HepG2 (cell line): ENCODE data around the gene DENND4B. TPM values are rescaled to one million over a fixed set of nuclear protein-coding genes. Genes with fewer than 3 reads are reported as not detected.

Experiments
- ADNP ChIP-seq: sonication (generic); formaldehyde crosslinking; IDR thresholded peaks from 2 replicates; pipeline ENCODE4 v1.4.0; 2020; ENCODE audit warnings: missing genetic modification reagents
- ATF3 ChIP-seq: sonication (generic); formaldehyde crosslinking; IDR thresholded peaks from 2 replicates; pipeline ENCODE4 v1.4.0; 2020; ENCODE audit warnings: missing genetic modification reagents
- ATRX ChIP-seq: sonication (generic); formaldehyde crosslinking; IDR thresholded peaks from 2 replicates; pipeline ENCODE4 v1.4.0; 2020; ENCODE audit warnings: missing genetic modification reagents, borderline replicate concordance
- FOXA1 ChIP-seq, 2 experiments: fragments of 450-650 bp in 1 of 2; sonication (generic) in 1 of 2; formaldehyde crosslinking in 1 of 2; IDR thresholded peaks; 2 replicates each; pipeline versions ENCODE4 v1.4.0 to v1.6.1; 2016 to 2020; ENCODE audit warnings: missing genetic modification reagents in 1 of 2
- HOXA3 ChIP-seq: sonication (generic); formaldehyde crosslinking; IDR thresholded peaks from 2 replicates; pipeline ENCODE4 v1.5.0; 2020; ENCODE audit warnings: missing genetic modification reagents
- JARID2 ChIP-seq: sonication (generic); formaldehyde crosslinking; IDR thresholded peaks from 2 replicates; pipeline ENCODE4 v1.8.1; 2023; ENCODE audit warnings: missing genetic modification reagents, inconsistent platforms; ENCODE audit not compliant: insufficient replicate concordance
- KDM4B ChIP-seq: sonication (generic); formaldehyde crosslinking; IDR thresholded peaks from 2 replicates; pipeline ENCODE4 v1.4.0; 2020; ENCODE audit warnings: missing genetic modification reagents
- NCOR1 ChIP-seq: fragments of 200-600 bp; sonication (generic); IDR thresholded peaks from 2 replicates; pipeline ENCODE4 v1.7.0; 2017; ENCODE audit warnings: antibody characterized with exemption, low read length, borderline replicate concordance
- PTBP1 ChIP-seq: fragments of 200-400 bp; formaldehyde crosslinking; IDR thresholded peaks from 2 replicates; pipeline ENCODE4 v1.6.1; 2018; ENCODE audit warnings: low read length, low read depth; ENCODE audit not compliant: poor library complexity, severe bottlenecking
- RAD21 ChIP-seq: fragments of 450-650 bp; formaldehyde crosslinking; IDR thresholded peaks from 2 replicates; pipeline ENCODE4 v1.5.0; 2020; ENCODE audit warnings: mild to moderate bottlenecking
- REXO4 ChIP-seq: sonication (generic); formaldehyde crosslinking; IDR thresholded peaks from 2 replicates; pipeline ENCODE4 v1.8.0; 2022; ENCODE audit warnings: missing genetic modification reagents, mild to moderate bottlenecking, borderline replicate concordance
- SIN3B ChIP-seq: fragments of 150-350 bp; IDR thresholded peaks from 2 replicates; pipeline ENCODE4 v1.6.1; 2014; ENCODE audit warnings: low read length
- SP2 ChIP-seq: sonication (generic); formaldehyde crosslinking; IDR thresholded peaks from 2 replicates; pipeline ENCODE4 v1.5.1; 2020; ENCODE audit warnings: mild to moderate bottlenecking, missing genetic modification reagents
- SUZ12 ChIP-seq: fragments of 150-350 bp; IDR thresholded peaks from 2 replicates; pipeline ENCODE4 v1.6.1; 2014; ENCODE audit warnings: low read depth, low read length
- TCF12 ChIP-seq, 2 experiments: fragments of 450-650 bp in 1 of 2; sonication (generic) in 1 of 2; formaldehyde crosslinking in 1 of 2; IDR thresholded peaks; 2 replicates each; pipeline versions ENCODE4 v1.6.1 to v1.8.0; 2017 to 2022; ENCODE audit warnings: antibody characterized with exemption in 1 of 2, mild to moderate bottlenecking in 1 of 2, missing genetic modification reagents in 1 of 2, moderate library complexity in 1 of 2
- U2AF1 ChIP-seq: fragments of 200-400 bp; formaldehyde crosslinking; optimal IDR thresholded peaks from 2 replicates; pipeline ENCODE3; 2017; ENCODE audit warnings: mild to moderate bottlenecking, low read depth, low read length
- YY1 ChIP-seq: IDR thresholded peaks from 2 replicates; pipeline ENCODE4 v1.6.1; 2011; ENCODE audit warnings: low read length, low read depth, moderate library complexity, mild to moderate bottlenecking; ENCODE audit not compliant: insufficient read depth, insufficient replicate concordance
- ZBTB1 ChIP-seq: sonication (generic); formaldehyde crosslinking; IDR thresholded peaks from 2 replicates; pipeline ENCODE4 v1.4.0; 2020; ENCODE audit warnings: missing genetic modification reagents, borderline replicate concordance
- ZBTB37 ChIP-seq: sonication (generic); formaldehyde crosslinking; IDR thresholded peaks from 2 replicates; pipeline ENCODE4 v1.4.0; 2020; ENCODE audit warnings: mild to moderate bottlenecking, missing genetic modification reagents
- ZFP1 ChIP-seq: IDR thresholded peaks from 2 replicates; pipeline ENCODE4 v1.6.1; 2016
- ZNF275 ChIP-seq: sonication (generic); formaldehyde crosslinking; IDR thresholded peaks from 2 replicates; pipeline ENCODE4 v1.8.0; 2022; ENCODE audit warnings: missing genetic modification reagents, mild to moderate bottlenecking, inconsistent platforms, borderline replicate concordance
- ZNF280B ChIP-seq: sonication (generic); formaldehyde crosslinking; IDR thresholded peaks from 2 replicates; pipeline ENCODE4 v1.5.0; 2020; ENCODE audit warnings: missing genetic modification reagents, mild to moderate bottlenecking, borderline replicate concordance
- ZNF597 ChIP-seq: sonication (generic); formaldehyde crosslinking; IDR thresholded peaks from 2 replicates; pipeline ENCODE4 v1.5.0; 2020; ENCODE audit warnings: missing genetic modification reagents
- ZNF670 ChIP-seq: sonication (generic); formaldehyde crosslinking; IDR thresholded peaks from 2 replicates; pipeline ENCODE4 v1.8.0; 2022; ENCODE audit warnings: mild to moderate bottlenecking, missing genetic modification reagents, borderline replicate concordance
- ZNF788 ChIP-seq: sonication (generic); formaldehyde crosslinking; IDR thresholded peaks from 2 replicates; pipeline ENCODE4 v1.5.0; 2020; ENCODE audit warnings: mild to moderate bottlenecking, missing genetic modification reagents, borderline replicate concordance
- polyA plus RNA-seq, 8 experiments: library from polyadenylated mRNA; depleted of rRNA in 3 of 8; stranded (reverse) in 7 of 8; unstranded in 1 of 8; fragments of >200 nt; fragmentation: Illumina TruSeq in 4 of 8; extraction: Trizol in 4 of 8; gene quantifications; 2 replicates each; pipeline versions ENCODE4 v1.2.1 to v1.2.3, GENCODE V29; 2011 to 2016; ENCODE audit warnings: low read depth in 4 of 8, missing spikeins in 1 of 8, mixed read lengths in 1 of 8; ENCODE audit not compliant: insufficient read depth in 1 of 8
- total RNA-seq, 5 experiments: library from RNA; depleted of rRNA; stranded (reverse); fragments of >200 nt; fragmentation: Illumina TruSeq; extraction: Trizol; gene quantifications; 2 replicates each; pipeline ENCODE4 v1.2.3, GENCODE V29; 2016; ENCODE audit warnings: low read depth in 1 of 5

DENND4B gene
- total and polyA plus RNA-seq, 2 of the 13 experiments (the other 11 are each of a cell fraction or from before 2014, with no cell fraction given) = 15.1 to 20.3 TPM

GRCh38 chr1:153946622-153947241 lies at the start of gene DENND4B (continued):
- TF ChIP-seq NCOR1 (no peak), ZNF670 (CRISPR knock-in tag) (0 out of 2 replicates have a peak, but pooled peaks have one; percentile 51), HOXA3 (CRISPR knock-in tag) (peak; percentile 69), ZBTB37 (CRISPR knock-in tag) (no peak), ZNF280B (CRISPR knock-in tag) (0 out of 2 replicates have a peak, but pooled peaks have one; percentile 67), ZBTB1 (CRISPR knock-in tag) (no peak), SP2 (CRISPR knock-in tag) (peak; percentile 44; the same call in 1 of the 2 replicates), FOXA1 (IDR thresholded peaks at IDR 0.05) (no peak), FOXA1 (CRISPR knock-in tag; IDR thresholded peaks at IDR 0.05) (no peak), REXO4 (CRISPR knock-in tag) (no peak), RAD21 (CRISPR knock-in tag) (peak; percentile 85), JARID2 (CRISPR knock-in tag) (no peak), ZFP1 (CRISPR knock-in tag) (no peak; the same call in 1 of the 2 replicates), ZNF275 (CRISPR knock-in tag) (no peak), U2AF1 (no peak), YY1 (peak; percentile 70), PTBP1 (peak; percentile 58), ATRX (CRISPR knock-in tag) (no peak), KDM4B (CRISPR knock-in tag) (0 out of 2 replicates have a peak, but pooled peaks have one; percentile 65), ADNP (CRISPR knock-in tag) (no peak), SIN3B (no peak), ZNF788 (CRISPR knock-in tag) (peak; percentile 75; the same call in 1 of the 2 replicates), ATF3 (0 out of 2 replicates have a peak, but pooled peaks have one; percentile 25), TCF12 (IDR thresholded peaks at IDR 0.05) (no peak), TCF12 (CRISPR knock-in tag; IDR thresholded peaks at IDR 0.05) (no peak), SUZ12 (no peak), ZNF597 (CRISPR knock-in tag) (no peak)
